ENCODE data around the gene TMEM170A.
"Not testable (repeated sequence)": the region's sequence is repeated elsewhere in the genome, so short reads cannot be mapped to it uniquely, and the experiment has no call there.

TMEM170A gene

GRCh38 chr16:75479421-75479990 lies 15.0 kb upstream of the TMEM170A start:
- DNase-seq = no peak

- DNase-seq = no peak
Measured at GRCh38 chr16:75478480-75479345, 14.2 kb upstream of the TMEM170A start.

DNA sequence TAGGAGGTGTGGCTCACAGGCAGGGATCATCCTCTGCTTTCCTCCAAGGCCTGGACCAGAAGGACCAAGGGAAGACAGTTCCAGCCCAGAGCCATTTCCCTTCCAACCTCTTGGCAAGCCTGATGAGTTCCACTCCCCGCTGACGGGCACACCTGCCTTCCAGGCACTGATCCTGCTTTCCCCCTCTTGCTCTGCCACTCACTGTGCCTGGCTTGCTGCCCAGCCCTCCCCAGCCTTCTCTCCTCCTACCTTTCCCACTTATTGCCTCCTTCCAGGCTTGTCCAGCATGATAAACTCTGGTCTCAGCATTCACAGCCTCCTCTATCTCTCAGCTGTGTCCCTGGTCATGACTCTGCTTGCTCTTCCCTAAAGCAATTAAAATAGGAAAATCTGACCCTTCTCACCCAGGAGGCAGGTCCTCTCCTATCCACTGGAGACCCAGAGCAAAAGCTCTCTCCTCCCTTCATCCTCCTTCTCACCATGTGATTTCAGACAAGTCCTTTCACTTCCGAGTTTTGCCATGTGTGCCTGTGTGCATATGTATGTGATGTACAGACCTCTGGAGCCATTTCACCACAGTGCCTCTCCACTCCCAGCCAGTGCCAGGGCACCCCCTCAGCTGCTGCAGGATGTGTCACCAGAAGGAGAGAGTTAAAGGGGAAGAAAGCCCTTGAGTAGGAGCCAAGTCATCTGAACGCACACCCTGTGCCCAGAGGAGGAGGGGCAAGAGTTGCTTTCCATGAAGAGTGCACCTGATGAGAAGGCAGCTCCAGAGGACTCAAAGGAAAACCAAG lies 13.4 kb upstream of the TMEM170A start:
- DNase-seq = no peak

- DNase-seq = no peak
Measured at GRCh38 chr16:75476817-75477216, 12.3 kb upstream of the TMEM170A start.

GRCh38 chr16:75475420-75475847 lies 10.9 kb upstream of the TMEM170A start:
- DNase-seq = no peak

- DNase-seq = no peak
Measured at GRCh38 chr16:75472908-75473877, 8.7 kb upstream of the TMEM170A start.

GRCh38 chr16:75471723-75472633 lies 7.5 kb upstream of the TMEM170A start:
- peak; percentile 73 for DNase-seq

DNA sequence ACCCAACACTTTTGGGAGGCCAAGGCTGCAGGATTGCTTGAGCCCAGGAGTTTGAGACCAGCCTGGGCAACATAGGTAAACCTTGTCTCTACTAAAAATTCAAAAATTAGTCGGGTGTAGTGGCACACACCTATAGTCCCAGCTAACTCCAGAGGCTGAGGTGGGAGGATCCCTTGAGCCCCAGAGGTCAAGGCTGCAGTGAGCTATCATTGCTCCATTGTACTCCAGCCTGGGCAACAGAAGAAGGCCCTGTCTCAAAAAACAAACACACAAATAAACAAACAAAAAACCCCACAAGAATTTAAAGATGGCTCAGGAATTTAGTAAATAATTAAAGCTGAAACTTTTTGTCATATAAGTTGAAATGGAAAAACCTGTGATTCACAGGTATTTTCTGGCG lies 2.3 kb upstream of the TMEM170A start:
- DNase-seq = no peak

DNA sequence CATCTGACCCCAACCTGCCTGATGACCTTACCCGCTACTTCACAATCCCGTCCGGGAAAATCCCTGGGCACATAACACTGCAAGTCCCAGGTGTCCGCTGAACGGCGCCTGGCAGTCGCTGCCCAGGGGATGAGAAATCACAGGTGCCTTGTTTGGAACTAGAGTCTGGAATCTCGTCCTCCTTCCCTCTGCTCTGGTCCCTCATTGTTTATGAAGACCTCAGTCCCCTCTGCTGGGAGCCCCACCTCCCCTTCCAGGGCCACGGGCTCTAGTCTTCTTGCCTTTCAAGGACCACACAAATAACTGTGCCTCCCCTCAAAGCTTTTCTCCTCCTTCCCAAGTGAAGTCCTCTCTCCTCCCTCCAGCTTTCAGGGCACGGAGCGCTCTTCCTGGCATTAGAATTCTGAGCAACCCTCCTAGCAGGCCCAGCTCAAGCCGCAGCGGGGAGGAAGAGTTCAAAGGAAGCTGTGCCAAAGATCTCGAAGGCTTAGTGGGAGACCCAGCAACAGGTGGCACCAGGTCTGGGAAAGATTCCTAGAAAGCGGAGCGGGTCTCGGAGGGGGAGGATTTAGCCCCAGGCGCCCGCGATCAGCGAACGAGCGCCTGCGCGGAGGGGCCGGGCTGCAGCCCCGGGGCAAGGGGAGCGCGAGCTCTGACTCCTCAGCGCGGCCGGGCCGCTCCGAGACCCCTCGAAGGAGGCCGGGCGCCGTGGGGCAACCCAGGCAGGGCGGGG lies 934 bp downstream of the TMEM170A start:
- DNase-seq = peak; percentile 23

DNA sequence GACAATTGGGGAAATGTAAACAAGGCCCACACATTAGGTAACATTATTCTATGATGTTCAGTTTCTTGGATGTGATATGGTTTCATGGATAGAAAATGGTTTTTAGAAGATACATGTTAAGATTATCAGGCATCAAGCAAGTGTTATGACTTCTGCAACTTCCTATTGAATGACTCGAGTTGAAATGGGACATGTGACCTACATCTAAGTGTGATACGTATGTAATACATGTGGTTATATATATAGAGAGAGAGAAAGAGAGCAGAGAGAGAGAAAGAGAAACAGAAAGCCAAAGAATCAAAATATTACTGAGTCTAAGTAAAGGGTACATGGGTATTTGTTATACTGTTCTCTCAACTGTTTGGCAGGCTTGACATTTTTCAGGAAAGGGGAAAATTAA lies 1.7 kb downstream of the TMEM170A start:
- peak; percentile 24 for DNase-seq

GRCh38 chr16:75461575-75461974 lies 2.9 kb downstream of the TMEM170A start:
- DNase-seq = no peak

DNA sequence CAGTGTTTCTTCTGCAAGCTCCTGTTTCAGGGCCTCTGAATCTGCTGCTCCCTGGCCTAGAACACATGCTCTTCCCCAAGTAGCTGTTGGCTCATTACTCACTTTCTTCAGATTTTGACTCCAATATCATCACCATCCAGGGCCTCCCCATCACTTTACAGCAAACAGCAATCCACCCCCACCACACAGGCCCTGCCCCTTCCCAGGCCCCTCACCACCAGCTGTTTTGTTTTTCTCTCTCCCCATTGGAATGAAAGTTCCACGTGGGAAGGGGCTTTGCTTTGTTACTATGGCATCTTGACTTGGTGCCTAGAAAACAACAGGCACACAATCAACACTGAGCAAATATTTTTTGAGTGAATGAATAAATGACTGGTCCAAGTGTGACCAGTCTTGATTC lies 4.0 kb downstream of the TMEM170A start:
- DNase-seq = no peak

DNA sequence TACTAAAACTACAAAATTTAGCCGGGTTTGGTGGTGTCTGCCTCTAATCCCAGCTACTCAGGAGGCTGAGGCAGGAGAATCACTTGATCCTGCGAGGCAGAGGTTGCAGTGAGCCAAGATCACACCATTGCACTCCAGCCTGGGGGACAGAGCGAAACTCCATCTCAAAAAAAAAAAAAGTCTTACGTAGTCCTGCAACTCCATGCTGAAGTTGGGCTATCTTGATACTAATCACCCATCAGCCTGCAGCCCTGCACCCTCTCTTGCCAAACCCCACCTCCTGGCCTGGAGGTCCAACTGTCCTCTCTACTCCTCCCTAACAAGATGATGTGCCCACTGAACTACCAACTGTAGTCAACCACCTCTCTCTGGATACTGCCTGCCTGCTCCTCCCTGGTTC lies 4.8 kb downstream of the TMEM170A start:
- DNase-seq = no peak

DNA sequence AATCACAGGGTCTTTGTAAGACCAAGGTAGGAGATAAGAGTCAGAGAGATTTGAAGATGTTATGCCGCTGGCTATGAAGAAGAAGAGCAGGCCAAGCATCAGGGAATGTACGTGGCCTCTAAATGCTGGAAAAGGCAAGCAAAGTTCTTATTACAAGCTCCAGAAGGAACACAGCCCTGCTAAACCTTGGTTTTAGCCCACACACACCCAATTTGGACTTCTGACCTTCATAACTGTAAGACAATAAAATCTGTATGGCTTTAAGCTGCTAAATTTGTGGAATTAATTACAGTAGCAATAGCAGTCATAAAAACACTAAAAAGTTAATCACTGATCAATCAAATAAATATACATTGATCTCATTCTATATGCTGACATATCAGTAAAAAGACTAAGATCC lies 6.0 kb downstream of the TMEM170A start:
- no peak for DNase-seq

DNA sequence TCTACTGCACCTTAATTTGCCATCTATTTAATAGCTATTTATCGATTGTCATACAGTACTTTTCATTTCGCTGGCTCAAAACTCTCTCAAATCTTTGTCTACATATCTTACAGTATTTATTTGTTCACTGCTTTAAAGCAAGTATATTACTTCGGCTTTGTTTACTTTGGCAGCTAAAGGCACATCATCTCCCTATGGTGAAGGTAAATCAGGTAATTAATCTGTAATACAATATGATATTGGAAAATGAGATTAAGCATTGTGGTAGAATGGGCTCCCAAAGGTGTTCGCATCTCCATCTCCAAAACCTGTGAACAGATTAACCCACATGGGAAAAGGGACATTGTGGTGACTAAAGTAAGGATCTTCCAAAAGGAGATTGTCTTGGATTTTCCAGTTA lies 6.5 kb downstream of the TMEM170A start:
- DNase-seq = no peak

DNA sequence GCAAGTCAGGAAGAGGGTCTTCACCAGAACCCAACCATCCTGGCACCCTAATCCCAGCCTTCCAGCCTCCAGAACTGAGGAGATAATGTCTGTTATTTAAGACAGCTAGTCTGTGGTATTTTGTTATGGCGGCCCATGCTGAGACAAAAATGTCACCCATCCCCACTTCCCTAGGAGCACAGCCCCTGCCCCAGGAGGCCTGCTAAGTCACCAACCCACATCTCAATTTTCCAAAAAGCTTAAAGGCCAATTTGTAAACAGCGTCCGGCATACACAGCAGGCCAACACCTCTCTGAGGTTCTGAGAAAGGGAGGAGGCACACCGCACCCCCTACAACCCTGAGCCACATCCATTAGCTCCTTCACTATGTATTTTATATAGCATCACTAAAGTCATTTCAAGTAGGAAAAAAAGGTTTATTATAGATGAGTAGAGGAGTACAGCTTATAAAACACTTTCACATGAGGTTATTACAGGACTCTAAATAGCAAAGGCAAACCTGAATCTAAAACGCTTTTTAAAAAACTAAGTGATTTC lies 6.9 kb downstream of the TMEM170A start:
- DNase-seq = no peak

DNA sequence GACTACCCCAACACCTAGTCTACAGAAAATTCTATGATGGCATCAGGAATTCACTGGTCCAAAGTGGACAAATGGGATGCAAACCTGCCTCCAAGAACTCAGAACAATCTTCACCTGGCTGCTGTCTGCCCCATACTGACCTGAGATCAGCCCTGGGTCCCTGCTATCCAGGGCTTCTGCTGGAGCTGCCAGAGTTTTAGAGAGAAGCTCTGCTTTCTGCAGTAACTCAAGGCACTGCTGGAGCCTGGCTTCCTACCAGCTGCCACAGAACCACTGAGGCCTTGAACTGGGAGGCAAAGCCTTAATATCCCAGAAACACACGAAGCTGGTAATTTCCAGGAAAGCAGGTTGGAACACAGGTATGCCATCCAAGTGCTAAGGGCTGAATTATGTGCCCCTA lies 7.5 kb downstream of the TMEM170A start:
- no peak for DNase-seq

DNA sequence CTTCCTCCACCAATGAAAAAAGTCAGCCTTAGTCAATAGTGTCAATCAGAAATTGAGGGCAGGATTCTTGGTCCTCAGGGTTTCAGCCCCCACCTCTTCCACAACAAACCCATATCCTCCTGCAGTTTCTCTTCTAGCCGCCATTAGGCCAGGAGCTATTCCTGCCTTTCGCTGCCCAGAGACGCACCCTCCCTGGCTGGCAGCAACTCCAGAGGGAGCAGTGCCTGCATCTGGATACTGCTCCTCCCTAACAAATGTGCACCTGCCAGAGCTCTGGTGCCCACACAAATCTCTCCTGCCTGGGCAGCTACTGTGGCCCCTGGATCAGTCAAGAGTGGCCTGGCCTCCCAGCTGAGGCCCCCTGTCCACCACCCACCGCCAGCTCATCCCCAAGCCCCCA lies 8.0 kb downstream of the TMEM170A start:
- not testable (repeated sequence) for DNase-seq

DNA sequence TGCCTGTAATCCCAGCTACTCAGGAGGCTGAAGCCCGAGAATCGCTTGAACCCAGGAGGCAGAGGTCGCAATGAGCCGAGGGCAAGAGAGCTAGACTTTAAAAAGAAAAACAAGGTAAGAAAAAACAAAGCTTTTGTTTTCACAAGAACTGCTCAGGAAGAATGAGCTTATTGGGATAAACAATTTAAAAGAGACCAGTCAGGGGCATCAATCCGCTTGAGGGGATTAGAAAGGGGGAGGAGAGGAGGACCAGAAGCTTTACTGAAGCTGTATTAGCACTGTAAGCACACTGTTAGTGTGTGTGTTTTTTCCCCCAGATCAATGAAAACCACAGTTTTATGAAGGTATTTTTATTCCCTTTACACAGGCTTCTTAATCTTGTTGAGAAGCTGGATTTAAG lies 8.8 kb downstream of the TMEM170A start:
- no peak for DNase-seq

DNA sequence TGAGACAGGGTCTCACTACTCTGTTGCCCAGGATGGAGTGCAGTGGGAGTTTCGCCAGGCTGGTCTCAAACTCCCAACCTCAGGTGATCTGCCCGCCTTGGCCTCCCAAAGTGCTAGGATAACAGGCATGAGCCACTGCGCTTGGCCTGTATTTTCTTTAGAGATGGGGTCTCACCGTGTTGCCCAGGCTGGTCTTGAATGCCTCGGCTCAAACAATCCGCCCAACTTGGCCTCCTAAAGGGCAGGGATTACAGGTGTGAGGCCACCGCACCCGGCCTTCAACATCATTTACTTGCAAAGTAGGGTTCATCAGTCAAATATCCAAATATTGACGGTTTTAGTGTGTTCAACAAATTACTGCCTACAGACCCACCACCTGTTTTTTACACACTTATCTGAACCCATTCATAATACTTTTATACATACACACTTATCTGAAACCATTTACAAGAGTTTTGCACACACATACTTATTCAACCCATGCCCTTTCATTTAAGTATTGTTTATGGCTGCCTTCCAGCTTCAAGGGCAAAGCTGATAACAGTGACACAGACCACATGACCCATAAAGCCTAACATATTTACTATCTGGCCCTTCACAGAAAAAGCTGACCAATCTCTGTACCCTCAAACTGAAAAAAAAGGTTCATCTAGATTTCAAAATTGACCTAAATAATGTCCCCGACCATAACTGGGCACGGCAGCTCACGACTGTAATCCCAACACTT lies 11.9 kb downstream of the TMEM170A start:
- DNase-seq = peak; percentile 86

All from hematopoietic multipotent progenitor cell treated with erythropoietin and hydrocortisone succinate and interleukin-3 and kit ligand, for 8 days (in vitro differentiated cells).